NT2/D1 (cell line): ENCODE data around the gene TLN1.

Experiments used
- DNase-seq: peaks from one replicate; pipeline ENCODE4 v3.0.0-alpha.2; 2011; ENCODE audit warnings: low read depth, low spot score
- H3K27me3 ChIP-seq: 2 replicates; pipeline ENCODE4 v1.6.0; 2011; ENCODE audit warnings: mild to moderate bottlenecking; ENCODE audit not compliant: insufficient read length, insufficient read depth
- H3K36me3 ChIP-seq: 2 replicates; pipeline ENCODE4 v1.6.1; 2011; ENCODE audit warnings: mild to moderate bottlenecking, low read length, mixed read lengths; ENCODE audit not compliant: insufficient read depth, insufficient read length
- H3K4me1 ChIP-seq: 2 replicates; pipeline ENCODE4 v1.5.1; 2011; ENCODE audit not compliant: insufficient read depth, insufficient read length
- H3K4me3 ChIP-seq: 2 replicates; pipeline ENCODE4 v1.5.1; 2011; ENCODE audit warnings: low read depth; ENCODE audit not compliant: insufficient read length
- H3K9ac ChIP-seq: 2 replicates; pipeline ENCODE4 v1.6.0; 2011; ENCODE audit warnings: low read depth; ENCODE audit not compliant: insufficient read length
- H3K9me3 ChIP-seq: 2 replicates; pipeline ENCODE4 v1.5.1; 2011; ENCODE audit warnings: mild to moderate bottlenecking, low read length; ENCODE audit not compliant: insufficient read depth
- SUZ12 ChIP-seq: IDR thresholded peaks from 2 replicates; pipeline ENCODE4 v1.6.1; 2011; ENCODE audit not compliant: insufficient read length, insufficient read depth; ENCODE audit errors: extremely low read depth
- YY1 ChIP-seq: IDR thresholded peaks from 2 replicates; pipeline ENCODE4 v1.6.1; 2011; ENCODE audit not compliant: insufficient read length, insufficient read depth
- ZNF274 ChIP-seq: IDR thresholded peaks from 2 replicates; pipeline ENCODE4 v1.6.1; 2011; ENCODE audit warnings: mild to moderate bottlenecking, low read depth, low read length

The TLN1 gene

GRCh38 chr9:35727676-35728040 lies 4.3 kb downstream of the TLN1 start:
- Histone ChIP-seq H3K4me3 (peak overlapping the region; percentile 16), H3K27me3 (no peaks in the 10 kb centered on the region), H3K9me3 (no peaks in the 10 kb centered on the region), H3K36me3 (peaks cover 42% of the 10 kb centered on the region), H3K9ac (peak overlapping the region; percentile 33), H3K4me1 (peaks cover 15% of the 10 kb centered on the region)
- no peak for DNase-seq
- TF ChIP-seq SUZ12: no peak
- TF ChIP-seq YY1: no peak
- no peak for TF ChIP-seq ZNF274

GRCh38 chr9:35726931-35727330 lies 5.1 kb downstream of the TLN1 start:
- Histone ChIP-seq H3K4me3 (no peak overlapping the region), H3K27me3 (no peaks in the 10 kb centered on the region), H3K9me3 (no peaks in the 10 kb centered on the region), H3K36me3 (peaks cover 50% of the 10 kb centered on the region), H3K9ac (peak overlapping the region; percentile 26), H3K4me1 (peaks cover 15% of the 10 kb centered on the region)
- no peak for DNase-seq
- no peak for TF ChIP-seq SUZ12
- TF ChIP-seq YY1: no peak
- TF ChIP-seq ZNF274: no peak

- Histone ChIP-seq H3K9me3 (no peaks in the 10 kb centered on the region), H3K36me3 (peaks cover 65% of the 10 kb centered on the region), H3K4me1 (peaks cover 15% of the 10 kb centered on the region), H3K27me3 (no peaks in the 10 kb centered on the region), H3K4me3 (no peak overlapping the region), H3K9ac (no peak overlapping the region)
- TF ChIP-seq SUZ12: no peak
- no peak for DNase-seq
Observed at GRCh38 chr9:35725362-35725761, 6.6 kb downstream of the TLN1 start.

GRCh38 chr9:35723908-35724307 lies 8.1 kb downstream of the TLN1 start:
- H3K4me1 ChIP-seq: peaks cover 15% of the 10 kb centered on the region
- no peak overlapping the region for H3K9ac ChIP-seq
- DNase-seq: no peak
- H3K9me3 ChIP-seq: no peaks in the 10 kb centered on the region
- no peaks in the 10 kb centered on the region for H3K27me3 ChIP-seq
- H3K4me3 ChIP-seq: no peak overlapping the region
- TF ChIP-seq SUZ12: no peak
- no peak for TF ChIP-seq YY1
- TF ChIP-seq ZNF274: no peak
- peaks cover 80% of the 10 kb centered on the region for H3K36me3 ChIP-seq

- Histone ChIP-seq H3K27me3 (no peaks in the 10 kb centered on the region), H3K9ac (no peak overlapping the region), H3K9me3 (no peaks in the 10 kb centered on the region), H3K36me3 (peaks cover 85% of the 10 kb centered on the region), H3K4me3 (no peak overlapping the region), H3K4me1 (peaks cover 15% of the 10 kb centered on the region)
- no peak for TF ChIP-seq YY1
- no peak for TF ChIP-seq SUZ12
- TF ChIP-seq ZNF274: no peak
- DNase-seq: no peak
Observed at GRCh38 chr9:35723426-35723825, 8.6 kb downstream of the TLN1 start.

GRCh38 chr9:35719546-35719945 lies 12.4 kb downstream of the TLN1 start:
- TF ChIP-seq SUZ12: no peak
- no peak for TF ChIP-seq YY1
- no peak for TF ChIP-seq ZNF274
- Histone ChIP-seq H3K36me3 (peaks cover 100% of the 10 kb centered on the region), H3K9ac (no peak overlapping the region), H3K4me3 (no peak overlapping the region), H3K4me1 (peaks cover 9% of the 10 kb centered on the region), H3K9me3 (no peaks in the 10 kb centered on the region), H3K27me3 (no peaks in the 10 kb centered on the region)
- DNase-seq: no peak

GRCh38 chr9:35718721-35719511 lies 13.1 kb downstream of the TLN1 start:
- TF ChIP-seq ZNF274: no peak
- peaks cover 100% of the 10 kb centered on the region for H3K36me3 ChIP-seq

More at GRCh38 chr9:35718721-35719511, 13.1 kb downstream of the TLN1 start:
- H3K9ac ChIP-seq: no peak overlapping the region
- no peaks in the 10 kb centered on the region for H3K9me3 ChIP-seq
- DNase-seq: no peak
- H3K27me3 ChIP-seq: no peaks in the 10 kb centered on the region
- no peak overlapping the region for H3K4me3 ChIP-seq
- peaks cover 9% of the 10 kb centered on the region for H3K4me1 ChIP-seq
